Measurements from ENCODE around the gene DDO. TPM values are rescaled to one million over a fixed set of nuclear protein-coding genes. Genes with fewer than 3 reads are reported as not detected.

Gene DDO
- total RNA-seq, 4 donors from 2014 or later = 0.59 to 2.1 (median 1.4) TPM

- Histone ChIP-seq H3K4me3 (no peak overlapping the region), H3K27me3 (no peaks in the 10 kb centered on the region), H3K9me3 (no peaks in the 10 kb centered on the region), H3K27ac (no peak overlapping the region), H3K4me1 (peaks cover 0 to 5% (median 0%) of the 10 kb centered on the region in 4 donors), H3K36me3 (no peaks in the 10 kb centered on the region)
- DNase-seq (ENCODE audit: low spot score in 2 of 2) = no peak
- no peak for TF ChIP-seq EP300 (IDR thresholded peaks at IDR 0.05)
- TF ChIP-seq, protein P1, sequence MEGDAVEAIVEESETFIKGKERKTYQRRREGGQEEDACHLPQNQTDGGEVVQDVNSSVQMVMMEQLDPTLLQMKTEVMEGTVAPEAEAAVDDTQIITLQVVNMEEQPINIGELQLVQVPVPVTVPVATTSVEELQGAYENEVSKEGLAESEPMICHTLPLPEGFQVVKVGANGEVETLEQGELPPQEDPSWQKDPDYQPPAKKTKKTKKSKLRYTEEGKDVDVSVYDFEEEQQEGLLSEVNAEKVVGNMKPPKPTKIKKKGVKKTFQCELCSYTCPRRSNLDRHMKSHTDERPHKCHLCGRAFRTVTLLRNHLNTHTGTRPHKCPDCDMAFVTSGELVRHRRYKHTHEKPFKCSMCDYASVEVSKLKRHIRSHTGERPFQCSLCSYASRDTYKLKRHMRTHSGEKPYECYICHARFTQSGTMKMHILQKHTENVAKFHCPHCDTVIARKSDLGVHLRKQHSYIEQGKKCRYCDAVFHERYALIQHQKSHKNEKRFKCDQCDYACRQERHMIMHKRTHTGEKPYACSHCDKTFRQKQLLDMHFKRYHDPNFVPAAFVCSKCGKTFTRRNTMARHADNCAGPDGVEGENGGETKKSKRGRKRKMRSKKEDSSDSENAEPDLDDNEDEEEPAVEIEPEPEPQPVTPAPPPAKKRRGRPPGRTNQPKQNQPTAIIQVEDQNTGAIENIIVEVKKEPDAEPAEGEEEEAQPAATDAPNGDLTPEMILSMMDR (IDR thresholded peaks at IDR 0.05) = no peak
- no peak for TF ChIP-seq POLR2A (IDR thresholded peaks at IDR 0.05)
Observed at GRCh38 chr6:110409794-110410193, 5.6 kb downstream of the DDO start.

DNA sequence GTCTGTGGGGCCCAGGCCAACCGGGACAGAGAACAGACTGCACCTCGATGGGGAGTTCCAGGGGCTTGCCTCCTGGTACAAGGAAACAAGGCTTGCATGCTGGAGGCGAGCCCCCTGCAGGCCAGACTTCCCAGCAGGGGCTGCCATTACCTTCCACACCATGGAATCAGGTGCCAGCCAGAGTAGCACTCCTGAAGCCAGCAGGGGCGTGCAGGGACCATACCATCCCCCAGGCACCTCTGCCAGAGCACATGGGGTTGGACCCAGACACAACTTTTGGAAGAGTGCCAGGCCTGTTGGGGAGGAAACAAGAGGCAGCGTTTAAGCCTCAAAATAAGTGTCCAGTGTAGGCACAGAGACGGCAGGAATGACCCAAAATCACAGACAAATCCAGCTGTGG is 6.5 kb downstream of the DDO start:
- no peak for DNase-seq (ENCODE audit: low spot score in 2 of 2)
- 46 to 58% methylated on average over 6 of the region's 6 CpGs for WGBS, 2 donors
- H3K9me3 ChIP-seq = no peaks in the 10 kb centered on the region
- H3K36me3 ChIP-seq = no peaks in the 10 kb centered on the region
- no peak overlapping the region for H3K27ac ChIP-seq
- TF ChIP-seq POLR2A (IDR thresholded peaks at IDR 0.05) (no peak), EP300 (IDR thresholded peaks at IDR 0.05) (no peak)
- TF ChIP-seq, protein P1 (IDR thresholded peaks at IDR 0.05) = no peak
- H3K4me3 ChIP-seq = no peak overlapping the region
- no peaks in the 10 kb centered on the region for H3K27me3 ChIP-seq
- no peaks in the 10 kb centered on the region for H3K4me1 ChIP-seq

DNA sequence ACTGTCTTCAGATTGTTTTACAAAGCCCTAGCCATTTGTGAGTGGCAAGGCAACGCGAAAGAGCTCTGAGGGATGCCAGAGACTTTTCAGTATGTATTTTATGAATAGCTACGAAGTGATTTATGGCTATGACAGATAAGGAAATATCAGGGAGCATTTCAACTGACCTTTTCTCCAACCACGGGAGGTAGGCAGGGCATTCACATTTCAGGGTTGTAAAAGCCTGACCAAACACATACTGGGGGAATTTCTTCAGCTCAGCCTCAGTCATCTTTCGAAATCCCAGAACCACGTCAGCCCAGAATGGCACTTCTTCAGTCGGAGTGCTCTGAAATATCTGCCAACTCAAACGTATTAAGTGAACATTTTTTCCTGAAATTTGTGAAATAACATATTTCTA is 10.8 kb downstream of the DDO start:
- Histone ChIP-seq H3K4me1 (peaks cover 0 to 3% (median 0%) of the 10 kb centered on the region in 4 donors), H3K27me3 (no peaks in the 10 kb centered on the region), H3K4me3 (no peak overlapping the region), H3K27ac (no peak overlapping the region), H3K36me3 (no peaks in the 10 kb centered on the region), H3K9me3 (no peaks in the 10 kb centered on the region)
- DNase-seq (ENCODE audit: low spot score in 2 of 2) = no peak
- TF ChIP-seq POLR2A (IDR thresholded peaks at IDR 0.05) (no peak), EP300 (IDR thresholded peaks at IDR 0.05) (no peak)
- TF ChIP-seq, protein P1 (IDR thresholded peaks at IDR 0.05) = no peak
- 56 to 64% methylated on average over 8 of the region's 8 CpGs for WGBS, 2 donors

GRCh38 chr6:110401585-110402176 is 13.7 kb downstream of the DDO start:
- no peak overlapping the region for H3K4me3 ChIP-seq
- H3K27ac ChIP-seq = no peak overlapping the region
- no peaks in the 10 kb centered on the region for H3K27me3 ChIP-seq
- H3K36me3 ChIP-seq = no peaks in the 10 kb centered on the region
- WGBS, 2 donors = 83 to 84% methylated on average over 4 of the region's 4 CpGs
- TF ChIP-seq POLR2A (IDR thresholded peaks at IDR 0.05) (no peak), EP300 (IDR thresholded peaks at IDR 0.05) (no peak)
- TF ChIP-seq, protein P1 (IDR thresholded peaks at IDR 0.05) = no peak
- no peaks in the 10 kb centered on the region for H3K9me3 ChIP-seq
- no peak for DNase-seq (ENCODE audit: low spot score in 2 of 2)
- peaks cover 0 to 12% (median 2%) of the 10 kb centered on the region in 4 donors for H3K4me1 ChIP-seq

DNA sequence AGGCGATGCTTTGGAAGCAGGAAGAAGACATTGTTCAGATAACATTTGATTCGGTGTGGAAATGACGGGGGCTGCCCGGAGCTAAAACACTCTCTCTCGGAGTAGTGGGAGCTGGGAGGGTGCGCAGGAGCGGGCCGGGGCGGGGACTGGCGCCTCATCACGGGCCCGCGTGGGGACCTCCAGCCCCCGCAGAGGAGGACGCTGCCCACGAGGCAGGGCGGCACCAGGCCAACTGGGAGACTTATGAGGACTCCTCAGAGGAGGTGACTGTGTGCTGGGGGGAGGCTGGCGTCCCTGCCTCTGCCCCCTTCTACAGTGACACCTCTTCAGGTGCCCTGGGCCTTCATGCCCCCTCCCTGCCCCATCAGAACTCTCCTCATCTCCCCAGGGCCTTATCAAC is 15.2 kb downstream of the DDO start:
- H3K27ac ChIP-seq = peak overlapping the region in 3 of 4 donors; percentile 31 to 72 (median 52)
- WGBS, 2 donors = 58 to 59% methylated on average over 13 to 18 of the region's 18 CpGs
- H3K36me3 ChIP-seq = no peaks in the 10 kb centered on the region
- peak overlapping the region in 3 of 4 donors; percentile 15 to 53 (median 48) for H3K4me3 ChIP-seq
- H3K9me3 ChIP-seq = no peaks in the 10 kb centered on the region
- H3K27me3 ChIP-seq = no peaks in the 10 kb centered on the region
- DNase-seq (ENCODE audit: low spot score in 2 of 2) = no peak
- TF ChIP-seq POLR2A (IDR thresholded peaks at IDR 0.05) (no peak), EP300 (IDR thresholded peaks at IDR 0.05) (no peak)
- TF ChIP-seq, protein P1 (IDR thresholded peaks at IDR 0.05) = no peak
- H3K4me1 ChIP-seq = peaks cover 0 to 12% (median 2%) of the 10 kb centered on the region in 4 donors

Data from tibial nerve (tissue), 4 donors.